Gastrocnemius medialis (tissue), 4 donors: ENCODE measurements around the gene CTRB2. TPM values are rescaled to one million over a fixed set of nuclear protein-coding genes. Genes with fewer than 3 reads are reported as not detected.

Source experiments
- ATAC-seq, 2 donors: fragments of 150-250 bp; one replicate each; pipeline ENCODE4 v1.9.1; 2016
- DNase-seq, 2 donors: peaks; one replicate each; pipeline ENCODE4 v3.0.0-alpha.2; 2019
- H3K27ac ChIP-seq, 4 donors: fragments of 200-600 bp; sonication (generic); 1 replicate in 1 of 4; 2 replicates in 3 of 4; pipeline ENCODE4 v1.5.1; 2016 to 2018; ENCODE audit warnings: mild to moderate bottlenecking in 2 of 4, moderate library complexity in 1 of 4
- H3K27me3 ChIP-seq, 3 donors: fragments of 200-600 bp; sonication (generic) in 2 of 3; 1 replicate in 1 of 3; 2 replicates in 2 of 3; pipeline versions ENCODE4 v1.5.1 to v1.6.0; 2016 to 2019; ENCODE audit warnings: mild to moderate bottlenecking in 1 of 3, moderate library complexity in 1 of 3
- H3K36me3 ChIP-seq, 2 donors: fragments of 200-600 bp; sonication (generic) in 1 of 2; one replicate each; pipeline ENCODE4 v1.5.1; 2017 to 2018
- H3K4me1 ChIP-seq, 2 donors: fragments of 200-600 bp; sonication (generic) in 1 of 2; one replicate each; pipeline ENCODE4 v1.5.1; 2016 to 2017; ENCODE audit warnings: mild to moderate bottlenecking in 2 of 2
- H3K4me3 ChIP-seq, 4 donors: fragments of 200-600 bp; sonication (generic) in 3 of 4; 1 replicate in 1 of 4; 2 replicates in 3 of 4; pipeline ENCODE4 v1.5.1; 2016 to 2019; ENCODE audit warnings: mild to moderate bottlenecking in 2 of 4
- H3K9me3 ChIP-seq, 3 donors: fragments of 200-600 bp; sonication (generic) in 2 of 3; 1 replicate in 1 of 3; 2 replicates in 2 of 3; pipeline ENCODE4 v1.5.1; 2016 to 2019
- CTCF ChIP-seq, 5 experiments: fragments of 450-650 bp in 3 of 5; fragments of 200-600 bp in 2 of 5; sonication (generic) in 2 of 5; IDR thresholded peaks in 4 of 5; conservative IDR thresholded peaks in 1 of 5; 1 replicate in 4 of 5; 2 replicates in 1 of 5; pipeline ENCODE4 v1.5.1; 2016 to 2019; ENCODE audit warnings: antibody characterized with exemption in 5 of 5, mild to moderate bottlenecking in 3 of 5, moderate library complexity in 3 of 5
- POLR2A ChIP-seq, 2 donors: fragments of 450-650 bp; IDR thresholded peaks; one replicate each; pipeline ENCODE4 v1.6.1; 2017; ENCODE audit warnings: antibody characterized with exemption in 2 of 2, mild to moderate bottlenecking in 2 of 2, moderate library complexity in 2 of 2
- in situ Hi-C, 4 donors: fragments of 200-750 bp; cut with MboI; loops; one replicate each; pipeline versions ENCODE4 v1.15.0 to v1.8.0; 2017; ENCODE audit warnings: low sequenced_read_pairs in 4 of 4
- intact Hi-C: fragments of 100-400 bp; cut with DNase I; formaldehyde crosslinking; loops from one replicate; pipeline ENCODE4 v1.15.1; 2023; ENCODE audit warnings: low total_unique reads
- total RNA-seq, 4 donors: library from RNA; depleted of rRNA; stranded (reverse); fragments of >200 nt; gene quantifications; one replicate each; pipeline versions ENCODE4 v1.1.0 to v1.2.3, GENCODE V29; 2016

The CTRB2 gene
- total RNA-seq, 4 donors from 2014 or later, result 3.0 TPM; not detected in 3

- ATAC-seq (no peak), DNase-seq (peak in 1 of 2 donors; percentile 15)
- intact Hi-C loops (no loop called here), in situ Hi-C loops (no loop called here)
- TF ChIP-seq CTCF (IDR thresholded peaks at IDR 0.05 in 4 of 5, conservative IDR thresholded peaks at IDR 0.05 in 1 of 5) (no peak), POLR2A (IDR thresholded peaks at IDR 0.05) (no peak)
- H3K4me1 ChIP-seq, result peaks cover 50 to 61% of the 10 kb centered on the region in 2 donors
- H3K27me3 ChIP-seq, result no peaks in the 10 kb centered on the region
- H3K36me3 ChIP-seq, result peaks cover 0 to 36% of the 10 kb centered on the region in 2 donors
- H3K4me3 ChIP-seq, result no peak overlapping the region
- H3K27ac ChIP-seq, result peak overlapping the region; percentile 90 to 97 (median 93)
- no peaks in the 10 kb centered on the region for H3K9me3 ChIP-seq
Observed at GRCh38 chr16:75236736-75237397, 29.9 kb upstream of the CTRB2 start.

GRCh38 chr16:75236232-75236631, 29.3 kb upstream of the CTRB2 start:
- in situ Hi-C loops, result no loop called here
- peaks cover 50 to 57% of the 10 kb centered on the region in 2 donors for H3K4me1 ChIP-seq

GRCh38 chr16:75235721-75236193, 28.8 kb upstream of the CTRB2 start:
- no peak for ATAC-seq
- Histone ChIP-seq H3K36me3 (peaks cover 0 to 35% of the 10 kb centered on the region in 2 donors), H3K27ac (peak overlapping the region; percentile 91 to 97 (median 93)), H3K4me3 (no peak overlapping the region), H3K4me1 (peaks cover 47 to 56% of the 10 kb centered on the region in 2 donors), H3K9me3 (no peaks in the 10 kb centered on the region), H3K27me3 (no peaks in the 10 kb centered on the region)
- in situ Hi-C loops (no loop called here), intact Hi-C loops (no loop called here)
- TF ChIP-seq POLR2A (IDR thresholded peaks at IDR 0.05), result no peak
- no peak for TF ChIP-seq CTCF (IDR thresholded peaks at IDR 0.05 in 4 of 5, conservative IDR thresholded peaks at IDR 0.05 in 1 of 5)
- no peak for DNase-seq

More at GRCh38 chr16:75236232-75236631, 29.3 kb upstream of the CTRB2 start:
- peak in 1 of 2 donors; percentile 16 for DNase-seq
- TF ChIP-seq POLR2A (IDR thresholded peaks at IDR 0.05) (no peak), CTCF (IDR thresholded peaks at IDR 0.05 in 4 of 5, conservative IDR thresholded peaks at IDR 0.05 in 1 of 5) (no peak)
- no peak overlapping the region for H3K4me3 ChIP-seq
- ATAC-seq, result no peak
- peaks cover 0 to 35% of the 10 kb centered on the region in 2 donors for H3K36me3 ChIP-seq
- H3K27ac ChIP-seq, result peak overlapping the region; percentile 90 to 97 (median 93)
- no peaks in the 10 kb centered on the region for H3K27me3 ChIP-seq
- no peaks in the 10 kb centered on the region for H3K9me3 ChIP-seq
- intact Hi-C loops, result no loop called here

- Histone ChIP-seq H3K9me3 (no peaks in the 10 kb centered on the region), H3K27me3 (no peaks in the 10 kb centered on the region), H3K4me3 (no peak overlapping the region), H3K4me1 (peaks cover 40 to 56% of the 10 kb centered on the region in 2 donors), H3K36me3 (peaks cover 0 to 35% of the 10 kb centered on the region in 2 donors), H3K27ac (peak overlapping the region; percentile 81 to 93 (median 88))
- no peak for DNase-seq
- in situ Hi-C loops (no loop called here), intact Hi-C loops (loop anchor here (1.0 kb wide), 2 partner anchors 70 to 150 kb away; no protein-coding TSS in a partner anchor)
- TF ChIP-seq CTCF (IDR thresholded peaks at IDR 0.05 in 4 of 5, conservative IDR thresholded peaks at IDR 0.05 in 1 of 5) (no peak), POLR2A (IDR thresholded peaks at IDR 0.05) (no peak)
- no peak for ATAC-seq
Observed at GRCh38 chr16:75234856-75235696, 28.1 kb upstream of the CTRB2 start.
